ENCODE measurements around the gene GMEB2. TPM values are rescaled to one million over a fixed set of nuclear protein-coding genes. Genes with fewer than 3 reads are reported as not detected.

GMEB2 gene
- polyA plus RNA-seq, 1 experiment = 6.3 TPM

DNA sequence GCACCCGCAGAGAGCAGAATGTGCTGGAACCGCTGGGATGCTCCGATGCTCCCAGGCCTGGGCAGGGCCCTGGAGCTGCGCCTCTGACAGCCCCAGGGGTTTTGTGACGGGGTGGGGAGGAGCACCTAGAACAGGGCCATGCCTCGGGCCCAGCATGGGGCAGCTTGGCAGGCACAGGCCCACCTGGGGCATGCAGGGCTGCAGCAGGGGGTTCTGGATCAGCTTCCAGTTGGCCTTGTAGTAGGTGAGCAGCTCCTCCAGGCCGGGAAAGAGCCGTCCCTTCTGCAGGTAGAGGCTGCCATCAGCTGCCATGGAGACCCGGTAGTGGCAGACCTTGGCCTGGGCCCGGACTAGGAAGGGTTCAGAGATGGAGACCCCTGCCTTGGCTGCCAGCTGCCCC, 83.8 kb downstream of the GMEB2 start:
- TF ChIP-seq, protein P1, sequence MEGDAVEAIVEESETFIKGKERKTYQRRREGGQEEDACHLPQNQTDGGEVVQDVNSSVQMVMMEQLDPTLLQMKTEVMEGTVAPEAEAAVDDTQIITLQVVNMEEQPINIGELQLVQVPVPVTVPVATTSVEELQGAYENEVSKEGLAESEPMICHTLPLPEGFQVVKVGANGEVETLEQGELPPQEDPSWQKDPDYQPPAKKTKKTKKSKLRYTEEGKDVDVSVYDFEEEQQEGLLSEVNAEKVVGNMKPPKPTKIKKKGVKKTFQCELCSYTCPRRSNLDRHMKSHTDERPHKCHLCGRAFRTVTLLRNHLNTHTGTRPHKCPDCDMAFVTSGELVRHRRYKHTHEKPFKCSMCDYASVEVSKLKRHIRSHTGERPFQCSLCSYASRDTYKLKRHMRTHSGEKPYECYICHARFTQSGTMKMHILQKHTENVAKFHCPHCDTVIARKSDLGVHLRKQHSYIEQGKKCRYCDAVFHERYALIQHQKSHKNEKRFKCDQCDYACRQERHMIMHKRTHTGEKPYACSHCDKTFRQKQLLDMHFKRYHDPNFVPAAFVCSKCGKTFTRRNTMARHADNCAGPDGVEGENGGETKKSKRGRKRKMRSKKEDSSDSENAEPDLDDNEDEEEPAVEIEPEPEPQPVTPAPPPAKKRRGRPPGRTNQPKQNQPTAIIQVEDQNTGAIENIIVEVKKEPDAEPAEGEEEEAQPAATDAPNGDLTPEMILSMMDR (IDR thresholded peaks at IDR 0.05; ENCODE audit: low read depth, low read length) = no peak
- ChIA-PET POLR2A (interaction anchor here (0.6 kb wide), 1 partner anchor 14 kb away, joined by 3 read pairs; no protein-coding TSS in a partner anchor), CTCF (no interaction called here)
- Histone ChIP-seq H3K9me3 (ENCODE audit: control insufficient read depth, insufficient read depth, low read length) (no peaks in the 10 kb centered on the region; the same call in 1 of the 2 replicates), H3K27me3 (ENCODE audit: control insufficient read depth, insufficient read depth, low read length) (peaks cover 25% of the 10 kb centered on the region), H3K4me3 (ENCODE audit: low read depth, low read length) (no peak overlapping the region), H3K27ac (ENCODE audit: low read depth, low read length) (no peak overlapping the region)
- DNase-seq (ENCODE audit: low read depth, low spot score) = no peak

DNA sequence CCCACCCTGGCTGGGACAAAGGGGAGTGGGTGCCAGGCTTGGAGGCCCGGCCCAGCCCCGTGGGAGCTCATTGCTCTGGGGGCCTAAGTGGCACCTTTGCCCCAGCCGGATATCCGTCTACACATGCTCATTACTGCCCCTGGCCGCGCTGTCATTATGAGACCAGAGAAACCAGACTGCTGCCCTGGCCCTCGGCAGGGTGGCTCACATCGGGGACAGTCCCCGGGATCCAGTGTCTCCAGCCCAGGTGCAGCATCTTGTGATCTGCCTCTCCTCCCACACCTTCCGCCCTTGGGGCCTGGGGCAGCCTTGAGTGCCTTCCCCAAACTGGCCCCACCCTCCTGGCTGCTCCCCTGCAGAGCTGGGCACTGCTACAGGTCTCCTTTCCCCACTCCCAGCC, 84.2 kb downstream of the GMEB2 start:
- no peak overlapping the region for H3K27ac ChIP-seq (ENCODE audit: low read depth, low read length)
- H3K9me3 ChIP-seq (ENCODE audit: control insufficient read depth, insufficient read depth, low read length) = no peaks in the 10 kb centered on the region; the same call in 1 of the 2 replicates
- DNase-seq (ENCODE audit: low read depth, low spot score) = no peak
- TF ChIP-seq, protein P1 (IDR thresholded peaks at IDR 0.05; ENCODE audit: low read depth, low read length) = no peak
- ChIA-PET CTCF (no interaction called here), POLR2A (no interaction called here)
- H3K27me3 ChIP-seq (ENCODE audit: control insufficient read depth, insufficient read depth, low read length) = peaks cover 24% of the 10 kb centered on the region
- H3K4me3 ChIP-seq (ENCODE audit: low read depth, low read length) = no peak overlapping the region

DNA sequence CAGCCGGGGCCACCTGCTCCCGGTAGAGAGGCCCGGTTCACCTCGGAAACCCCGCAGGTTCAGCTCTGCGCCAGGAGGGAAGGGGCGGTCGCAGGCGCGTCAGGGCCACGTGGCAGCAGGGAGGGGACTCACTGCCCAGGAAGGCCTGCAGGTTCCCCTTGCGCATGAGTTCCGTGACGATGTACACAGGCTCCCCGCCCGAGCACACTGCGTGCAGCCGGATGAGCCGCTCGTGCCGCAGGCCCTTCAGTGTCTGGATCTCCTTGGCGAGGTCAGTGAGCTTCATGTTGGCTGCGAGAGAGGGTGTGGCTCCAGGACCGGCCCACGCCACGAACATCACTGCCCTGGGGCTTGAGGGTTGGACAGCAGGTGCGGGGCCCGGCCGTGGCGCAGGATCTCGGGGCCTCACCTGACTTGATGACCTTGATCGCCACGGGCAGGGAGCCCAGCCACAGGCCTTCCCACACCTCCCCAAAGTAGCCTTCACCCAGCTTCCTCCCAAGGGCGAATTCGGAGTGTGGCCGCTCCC, 84.8 kb downstream of the GMEB2 start:
- H3K27ac ChIP-seq (ENCODE audit: low read depth, low read length) = no peak overlapping the region
- DNase-seq (ENCODE audit: low read depth, low spot score) = no peak
- no peaks in the 10 kb centered on the region; the same call in 1 of the 2 replicates for H3K9me3 ChIP-seq (ENCODE audit: control insufficient read depth, insufficient read depth, low read length)
- H3K27me3 ChIP-seq (ENCODE audit: control insufficient read depth, insufficient read depth, low read length) = peaks cover 20% of the 10 kb centered on the region
- CTCF ChIA-PET = no interaction called here
- no peak overlapping the region for H3K4me3 ChIP-seq (ENCODE audit: low read depth, low read length)
- POLR2A ChIA-PET = interaction anchor here (0.6 kb wide), 1 partner anchor 438 kb away, joined by 5 read pairs; no protein-coding TSS in a partner anchor
- TF ChIP-seq, protein P1 (IDR thresholded peaks at IDR 0.05; ENCODE audit: low read depth, low read length) = no peak

DNA sequence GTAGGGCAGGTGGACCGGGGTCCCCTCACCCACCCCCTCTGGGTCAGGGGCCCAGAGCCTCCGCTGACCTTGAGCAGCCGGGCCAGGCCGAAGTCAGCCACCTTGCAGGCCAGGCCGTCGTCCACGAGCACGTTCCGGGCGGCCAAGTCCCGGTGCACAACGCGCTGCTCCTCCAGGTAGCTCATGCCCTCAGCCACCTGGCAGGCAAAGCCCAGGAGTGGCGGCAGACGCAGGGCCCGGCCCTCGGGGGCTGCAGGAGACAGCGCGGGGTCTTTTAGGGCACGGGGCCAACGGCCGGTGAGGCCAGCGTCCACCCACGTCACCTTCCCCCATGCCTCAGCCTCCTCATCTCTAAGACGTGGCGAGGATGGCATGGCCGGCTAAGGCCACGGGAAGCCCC, 85.5 kb downstream of the GMEB2 start:
- DNase-seq (ENCODE audit: low read depth, low spot score) = no peak
- POLR2A ChIA-PET = no interaction called here
- no peaks in the 10 kb centered on the region; the same call in 1 of the 2 replicates for H3K9me3 ChIP-seq (ENCODE audit: control insufficient read depth, insufficient read depth, low read length)
- no peak overlapping the region for H3K27ac ChIP-seq (ENCODE audit: low read depth, low read length)
- CTCF ChIA-PET = no interaction called here
- no peak overlapping the region for H3K4me3 ChIP-seq (ENCODE audit: low read depth, low read length)
- H3K27me3 ChIP-seq (ENCODE audit: control insufficient read depth, insufficient read depth, low read length) = peaks cover 15% of the 10 kb centered on the region
- TF ChIP-seq, protein P1 (IDR thresholded peaks at IDR 0.05; ENCODE audit: low read depth, low read length) = no peak

DNA sequence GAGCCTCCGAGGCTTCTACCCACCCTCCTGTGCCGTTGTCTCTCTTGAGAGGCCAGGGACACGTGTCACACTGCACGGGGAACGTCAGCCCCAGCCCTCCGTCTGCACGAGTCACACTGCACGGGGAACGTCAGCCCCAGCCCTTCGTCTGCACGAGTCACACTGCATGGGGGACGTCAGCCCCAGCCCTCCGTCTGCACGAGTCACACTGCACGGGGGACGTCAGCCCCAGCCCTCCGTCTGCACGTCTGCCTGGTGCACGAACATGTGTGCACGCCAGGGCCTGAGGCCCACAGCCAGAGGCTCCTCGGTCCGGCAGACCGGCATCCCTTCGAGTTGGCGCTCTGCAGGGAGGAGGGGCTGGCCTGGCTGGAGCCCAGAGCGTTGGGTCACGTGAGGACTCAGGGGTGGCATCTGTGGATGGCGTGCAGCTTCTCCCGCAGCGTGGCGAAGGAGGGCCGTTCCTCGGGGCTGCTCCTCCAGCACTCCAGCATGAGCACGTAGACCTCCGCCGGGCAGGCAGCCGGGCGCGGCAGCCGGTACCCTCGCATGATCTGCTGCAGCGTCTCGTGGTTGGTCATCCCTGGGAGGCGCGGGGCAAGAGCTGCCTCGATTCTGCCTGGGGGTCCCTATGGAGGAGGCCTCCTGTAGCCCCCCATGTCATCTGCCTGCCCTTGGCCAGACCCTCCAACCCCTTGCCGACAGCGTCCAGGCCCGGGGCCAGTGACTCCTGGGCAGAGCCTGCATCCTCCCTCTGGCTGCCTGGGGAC, 86.3 kb downstream of the GMEB2 start:
- H3K9me3 ChIP-seq (ENCODE audit: control insufficient read depth, insufficient read depth, low read length) = no peaks in the 10 kb centered on the region; the same call in 1 of the 2 replicates
- no peak overlapping the region for H3K27ac ChIP-seq (ENCODE audit: low read depth, low read length)
- H3K4me3 ChIP-seq (ENCODE audit: low read depth, low read length) = no peak overlapping the region
- peaks cover 12% of the 10 kb centered on the region for H3K27me3 ChIP-seq (ENCODE audit: control insufficient read depth, insufficient read depth, low read length)
- ChIA-PET POLR2A (interaction anchor here (0.6 kb wide), 1 partner anchor 606 kb away, joined by 3 read pairs; no protein-coding TSS in a partner anchor), CTCF (no interaction called here)
- no peak for DNase-seq (ENCODE audit: low read depth, low spot score)
- TF ChIP-seq, protein P1 (IDR thresholded peaks at IDR 0.05; ENCODE audit: low read depth, low read length) = no peak
